HG02610 (cell line): ENCODE results near the gene P2RY8.
"Not testable (repeated sequence)": the region's sequence is repeated elsewhere in the genome, so short reads cannot be mapped to it uniquely, and the experiment has no call there.

Source experiments
- ATAC-seq: cut with Tn5 transposase; IDR thresholded peaks from one replicate; pipeline ENCODE4 v1.9.1; 2021; ENCODE audit warnings: mild to moderate bottlenecking, moderate library complexity; ENCODE audit not compliant: unreplicated experiment

P2RY8 gene

DNA sequence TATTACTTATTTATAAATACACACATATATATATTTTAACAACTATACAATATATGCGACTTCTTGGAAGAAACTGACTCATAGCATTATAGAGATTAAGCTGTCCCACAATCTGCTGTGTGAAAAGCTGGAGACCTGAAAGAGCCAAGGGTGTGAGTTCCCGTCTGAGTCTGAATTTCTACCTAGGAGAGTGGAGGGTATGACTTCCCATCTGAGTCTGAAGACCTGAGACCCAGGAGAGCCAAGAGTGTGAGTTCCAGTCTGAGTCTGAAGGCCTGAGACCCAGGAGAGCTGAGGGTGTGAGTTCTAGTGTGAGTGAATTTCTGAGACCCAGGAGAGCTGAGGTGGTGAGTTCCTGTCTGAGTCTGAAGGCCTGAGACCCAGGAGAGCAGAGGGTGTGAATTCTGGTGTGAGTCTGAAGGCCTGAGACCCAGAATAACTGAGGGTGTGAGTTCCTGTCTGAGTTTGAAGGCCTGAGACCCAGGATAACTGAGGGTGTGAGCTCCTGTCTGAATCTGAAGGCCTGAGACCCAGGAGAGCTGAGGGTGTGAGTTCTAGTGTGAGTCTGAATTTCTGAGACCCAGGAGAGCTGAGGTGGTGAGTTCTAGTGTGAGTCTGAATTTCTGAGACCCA lies 8.9 kb upstream of the P2RY8 start:
- no peak for ATAC-seq

DNA sequence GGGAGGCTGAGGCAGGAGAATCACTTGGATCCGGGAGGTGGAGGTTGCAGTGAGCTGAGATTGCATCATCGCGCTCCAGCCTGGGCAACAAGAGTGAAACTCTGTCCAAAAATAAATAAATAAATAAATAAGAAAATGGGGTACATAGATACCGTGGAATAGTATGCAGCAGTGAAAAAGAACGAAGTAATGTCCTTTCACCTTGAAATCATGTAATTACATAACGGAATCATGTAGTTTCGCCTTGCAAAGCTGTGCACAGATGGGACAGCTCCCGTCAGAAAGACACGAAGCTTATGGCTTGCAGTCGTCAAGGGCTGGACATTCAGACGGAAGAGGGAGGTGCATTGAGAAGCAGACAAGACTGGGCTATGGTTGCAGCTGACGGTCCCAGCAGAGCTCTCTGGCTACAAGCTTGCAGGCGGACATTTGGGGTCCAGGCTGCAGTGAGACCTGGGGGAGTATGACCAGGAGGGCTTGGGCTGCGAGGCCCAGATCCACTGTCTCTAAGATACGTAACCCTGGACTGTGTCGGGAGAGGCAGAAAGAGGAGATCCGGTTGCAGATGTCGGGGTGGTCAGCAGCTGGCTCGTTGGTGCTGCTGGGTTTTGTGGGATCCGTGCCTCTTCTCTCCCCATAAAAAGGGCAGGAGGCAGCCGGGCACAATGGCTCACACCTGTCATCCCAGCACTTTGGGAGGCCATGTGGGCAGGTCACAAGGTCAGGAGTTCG lies 6.2 kb upstream of the P2RY8 start:
- no peak for ATAC-seq

DNA sequence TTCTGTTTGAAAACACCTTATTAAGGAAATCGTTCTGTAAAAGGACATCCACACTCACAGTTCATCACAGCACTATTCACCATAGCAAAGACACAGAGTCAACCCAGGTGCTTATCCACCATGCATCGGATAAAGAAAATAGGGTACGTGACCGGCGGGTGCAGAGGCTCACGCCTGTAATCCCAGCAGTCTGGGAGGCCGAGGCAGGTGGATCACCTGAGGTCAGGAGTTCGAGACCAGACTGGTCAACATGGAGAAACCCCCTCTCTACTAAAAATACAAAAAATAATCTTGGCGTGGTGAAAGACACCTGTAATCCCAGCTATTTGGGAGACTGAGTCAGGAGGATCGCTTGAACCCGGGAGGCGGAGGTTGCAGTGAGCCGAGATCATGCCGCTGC lies 2.2 kb upstream of the P2RY8 start:
- ATAC-seq: not testable (repeated sequence)

DNA sequence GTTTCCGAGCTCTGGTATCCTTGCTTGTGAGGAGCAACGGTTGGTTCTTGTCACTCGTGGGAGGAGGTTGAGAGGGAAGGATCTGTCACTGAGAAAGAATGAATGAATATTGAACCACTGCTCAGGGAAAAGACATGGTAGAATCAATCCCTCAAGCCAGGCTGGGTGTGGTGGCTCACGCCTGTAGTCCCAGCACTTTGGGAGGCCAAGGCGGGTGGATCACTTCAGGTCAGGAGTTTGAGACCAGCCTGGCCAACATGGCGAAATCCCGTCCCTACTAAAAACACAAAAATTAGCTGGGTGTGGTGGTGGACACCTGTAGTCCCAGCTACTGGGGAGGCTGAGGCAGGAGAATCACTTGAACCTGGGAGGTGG lies 718 bp upstream of the P2RY8 start:
- ATAC-seq: not testable (repeated sequence)

DNA sequence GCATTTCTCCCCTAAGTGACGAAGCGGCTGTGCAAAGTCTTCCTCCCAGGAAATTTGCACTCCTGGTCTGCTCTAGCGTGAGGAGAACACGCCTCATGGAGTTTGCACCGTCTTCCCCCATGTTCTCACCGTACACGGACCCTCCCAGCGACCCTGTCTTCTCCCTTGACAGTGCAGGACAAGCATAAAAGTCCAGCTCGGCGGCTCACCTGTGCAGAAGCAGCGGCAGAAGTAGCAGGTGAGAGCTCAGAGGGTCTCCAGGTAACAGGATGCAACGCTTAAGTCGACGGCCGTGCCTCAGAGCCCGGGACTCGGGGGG lies 314 bp downstream of the P2RY8 start:
- ATAC-seq: peak; percentile 11

DNA sequence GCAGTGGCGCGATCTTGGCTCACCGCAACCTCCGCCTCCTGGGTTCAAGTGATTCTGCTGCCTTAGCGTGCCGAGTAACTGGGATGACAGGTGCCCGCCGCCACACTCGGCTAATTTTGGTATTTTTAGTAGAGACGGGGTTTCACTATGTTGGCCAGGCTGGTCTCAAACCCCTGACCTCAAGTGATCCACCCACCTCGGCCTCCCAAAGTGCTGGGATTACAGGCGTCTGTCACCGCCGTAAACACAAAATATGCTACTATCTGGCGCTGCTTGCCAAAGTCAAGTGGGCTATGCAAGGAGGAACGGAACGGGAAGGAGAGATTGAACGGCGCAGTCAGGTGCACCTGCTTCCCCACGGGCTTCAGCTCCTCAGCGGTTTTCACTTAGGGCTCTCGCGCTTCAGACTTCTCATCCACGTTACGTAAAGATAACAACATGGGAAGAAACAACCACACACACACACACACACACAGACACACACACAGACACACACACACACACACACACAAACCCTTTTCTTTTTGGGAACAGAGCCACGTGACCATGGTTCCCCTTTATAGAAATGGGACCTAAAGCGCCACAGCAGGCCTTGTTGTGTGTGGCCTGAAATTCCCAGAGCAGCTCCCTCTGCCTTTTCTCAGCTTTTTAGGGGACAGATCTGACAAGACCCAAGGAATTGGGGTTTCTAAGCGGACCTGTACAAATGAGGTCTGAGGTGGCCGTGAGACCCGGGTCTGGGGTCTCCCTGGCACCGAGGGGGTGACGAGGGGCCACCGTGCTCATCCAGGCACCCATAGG lies 1.5 kb downstream of the P2RY8 start:
- ATAC-seq: peak; percentile 27

DNA sequence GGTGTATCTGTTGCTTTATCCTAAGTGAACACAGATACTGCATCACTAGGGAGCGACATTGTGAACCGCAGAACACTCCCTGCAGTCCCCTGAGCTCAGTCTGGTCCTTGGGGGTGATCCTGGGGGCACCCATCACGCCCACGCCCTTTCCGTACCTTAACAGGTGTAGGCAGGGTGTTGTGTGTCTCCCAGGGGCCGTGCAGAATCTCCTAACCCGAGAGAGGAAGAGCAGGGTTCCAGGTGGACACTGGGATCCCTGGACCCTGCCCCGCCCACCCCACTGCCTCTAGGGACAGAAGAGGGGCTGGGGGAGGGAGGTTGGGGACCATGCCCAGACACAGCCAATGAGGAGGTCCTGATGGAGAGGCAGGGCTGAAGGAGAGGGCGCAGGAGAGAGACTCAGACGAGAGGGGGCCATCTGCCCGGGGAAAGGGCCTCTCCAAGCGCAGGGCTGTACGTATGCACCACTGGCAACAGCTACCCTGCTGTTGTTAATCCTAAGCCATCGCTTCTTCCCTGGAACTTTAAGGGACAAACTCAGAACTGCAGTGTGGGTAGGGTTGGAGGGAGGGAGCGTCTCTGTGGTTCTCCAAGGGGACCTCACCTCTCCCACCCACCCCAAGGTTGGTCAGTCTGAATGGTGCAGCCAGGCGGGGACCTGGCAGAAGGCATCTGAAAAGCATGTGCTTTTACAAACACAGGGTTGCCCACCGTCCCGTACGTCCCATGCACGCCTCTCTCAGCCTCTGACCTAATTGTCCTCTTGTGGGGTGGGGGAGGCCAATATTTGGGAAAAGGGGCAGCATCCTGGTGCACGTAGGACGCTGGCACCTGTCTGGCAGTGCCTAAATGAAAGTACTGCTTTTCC lies 2.5 kb downstream of the P2RY8 start:
- ATAC-seq: peak; percentile 26

DNA sequence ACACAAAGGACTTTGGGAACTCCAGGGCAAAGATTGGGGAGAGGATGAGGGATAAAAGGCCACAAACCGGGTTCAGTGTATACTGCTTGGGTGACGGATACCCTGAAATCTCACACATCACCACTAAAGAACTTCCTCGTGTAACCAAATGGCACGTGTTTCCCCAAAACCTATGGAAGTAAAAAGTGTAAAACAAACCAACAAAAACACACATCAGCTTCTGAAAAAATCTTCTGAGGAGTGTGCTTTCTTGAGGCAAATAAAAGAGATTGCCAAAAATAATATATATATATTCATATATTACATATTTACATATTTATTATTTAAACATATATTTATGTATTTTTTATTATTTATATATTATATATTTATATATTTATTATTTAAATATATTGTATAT lies 3.9 kb downstream of the P2RY8 start:
- no peak for ATAC-seq

DNA sequence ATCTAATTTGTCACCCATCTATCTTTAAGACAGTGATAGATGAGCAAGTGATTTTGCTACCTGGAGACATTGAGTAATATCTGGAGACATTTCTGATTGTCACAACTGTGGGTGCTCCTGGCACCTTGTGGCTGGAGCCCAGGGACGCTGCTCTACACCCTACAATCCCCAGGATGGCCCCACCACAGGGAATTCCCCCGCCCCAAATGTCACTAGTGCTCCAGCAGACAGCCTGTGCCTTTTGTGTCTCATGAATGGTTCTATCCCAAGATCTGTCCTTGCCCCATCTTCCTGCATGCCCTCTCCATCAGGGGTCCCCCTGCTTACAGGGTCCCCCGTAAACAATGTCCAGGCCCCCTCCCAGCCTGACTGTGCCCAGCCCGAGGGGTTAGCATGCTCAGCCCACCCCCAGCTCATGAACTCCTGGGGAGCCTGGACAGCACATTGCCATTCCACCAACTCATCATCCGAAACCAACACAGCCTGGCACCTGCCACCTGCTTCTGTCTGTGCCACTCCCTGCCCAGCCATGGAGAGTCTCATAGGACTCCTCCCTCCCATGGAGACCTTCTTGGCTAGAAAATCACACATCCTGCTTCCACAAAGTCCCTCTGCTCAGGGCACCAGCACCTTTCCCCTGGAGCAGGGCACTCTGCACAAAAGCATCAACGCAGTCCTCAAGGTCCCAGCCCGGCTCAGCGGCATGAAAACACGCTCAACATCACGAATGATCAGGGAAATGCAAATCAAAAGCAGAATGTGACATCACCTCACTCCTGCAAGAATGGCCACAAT lies 5.7 kb downstream of the P2RY8 start:
- no peak for ATAC-seq

DNA sequence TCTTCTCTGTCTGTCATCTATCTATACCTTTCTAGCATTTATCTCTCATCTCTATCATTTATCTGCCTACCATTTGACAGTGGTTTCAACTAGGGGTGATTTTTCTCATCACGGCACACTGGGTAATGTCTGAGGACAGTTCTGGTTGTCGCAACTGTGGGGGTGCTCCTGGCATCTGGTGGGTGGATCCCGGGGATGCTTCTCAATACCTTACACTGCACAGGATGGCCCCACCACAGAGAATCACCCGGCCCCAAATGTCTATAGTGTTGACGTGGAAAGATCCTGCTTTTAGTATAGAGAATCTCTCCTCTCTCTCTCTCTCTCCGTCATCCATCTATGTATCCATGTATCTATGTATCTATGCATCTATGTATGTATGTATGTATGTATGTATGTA lies 7.2 kb downstream of the P2RY8 start:
- ATAC-seq: no peak

DNA sequence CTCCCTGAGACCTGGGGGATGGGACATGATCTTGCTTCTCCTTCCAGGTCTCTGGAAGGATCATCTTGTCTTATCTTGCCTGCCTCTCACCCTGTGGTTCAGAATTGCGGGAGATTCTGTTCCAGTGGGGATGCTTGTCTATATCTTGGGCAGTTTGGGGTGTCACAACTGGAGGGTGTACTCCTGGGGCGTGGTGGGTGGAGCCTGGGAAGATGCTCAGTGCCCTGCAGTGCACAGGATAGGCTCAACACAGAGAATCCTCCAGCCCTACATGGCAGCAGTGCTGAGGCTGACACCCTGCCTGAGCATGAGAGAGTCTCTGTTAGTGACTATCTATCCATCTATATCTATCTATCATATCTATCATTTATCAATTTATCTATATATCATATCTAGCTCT lies 7.7 kb downstream of the P2RY8 start:
- ATAC-seq: no peak

DNA sequence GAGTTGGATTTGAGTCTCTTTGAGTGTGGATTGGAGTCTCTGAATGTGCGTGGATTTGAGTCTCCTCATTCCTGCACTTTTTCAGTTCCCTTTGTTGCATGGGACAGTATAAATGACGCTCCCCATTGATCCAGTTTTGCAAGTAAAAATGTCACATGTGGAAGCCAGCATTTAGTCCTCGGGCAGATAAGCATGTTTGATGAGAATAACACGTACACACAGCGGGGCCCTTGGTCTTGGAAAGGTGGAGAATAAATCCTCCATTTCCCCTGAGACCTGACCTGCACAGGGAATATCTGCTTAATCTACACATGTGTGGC lies 8.1 kb downstream of the P2RY8 start:
- ATAC-seq: no peak

DNA sequence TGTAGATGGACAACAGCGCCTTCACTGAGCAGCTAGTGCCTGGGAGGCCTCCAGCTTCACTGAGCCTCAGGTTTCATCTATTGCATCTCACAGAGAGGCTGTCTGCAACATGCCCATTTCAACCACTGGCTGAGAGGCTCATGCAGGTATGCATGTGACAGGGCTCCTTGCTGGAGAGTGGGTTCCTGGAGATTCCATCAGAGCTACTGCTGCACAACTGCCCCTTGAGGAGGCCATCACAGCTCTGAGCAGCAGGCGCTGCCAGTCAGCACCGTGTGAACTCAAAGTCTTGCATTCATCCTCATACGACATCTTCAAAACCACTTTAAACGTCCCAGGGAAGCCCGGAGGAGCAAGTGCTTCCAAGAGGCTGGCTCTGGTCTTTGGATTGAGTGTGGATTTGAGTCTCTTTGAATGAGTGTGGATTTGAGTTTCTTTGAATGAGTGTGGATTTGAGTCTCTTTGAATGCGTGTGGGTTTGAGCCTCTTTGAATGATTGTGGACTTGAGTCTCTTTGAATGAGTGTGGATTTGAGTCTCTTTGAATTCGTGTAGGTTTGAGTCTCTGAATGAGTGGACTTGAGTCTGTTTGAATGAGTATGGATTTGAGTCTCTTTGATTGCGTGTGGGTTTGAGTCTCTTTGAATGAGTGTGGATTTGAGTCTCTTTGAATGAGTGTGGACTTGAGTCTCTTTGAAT lies 8.7 kb downstream of the P2RY8 start:
- ATAC-seq: peak; percentile 70

DNA sequence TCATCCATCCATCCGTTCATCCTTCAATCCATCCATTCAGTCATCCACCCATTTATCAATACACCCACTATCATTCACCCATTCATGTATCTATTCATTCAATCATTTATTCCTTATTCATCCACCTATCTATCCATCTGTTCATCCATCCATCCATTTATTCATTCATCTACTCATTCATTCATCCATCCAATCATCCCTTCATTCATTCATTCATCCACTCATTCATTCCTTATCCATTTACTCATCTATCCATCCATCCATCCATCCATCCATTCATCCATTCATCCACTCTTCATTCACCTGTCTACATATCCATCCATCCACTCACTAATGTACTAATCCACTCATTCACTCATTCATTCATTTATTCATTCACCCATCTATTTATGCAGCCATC lies 9.5 kb downstream of the P2RY8 start:
- no peak for ATAC-seq

DNA sequence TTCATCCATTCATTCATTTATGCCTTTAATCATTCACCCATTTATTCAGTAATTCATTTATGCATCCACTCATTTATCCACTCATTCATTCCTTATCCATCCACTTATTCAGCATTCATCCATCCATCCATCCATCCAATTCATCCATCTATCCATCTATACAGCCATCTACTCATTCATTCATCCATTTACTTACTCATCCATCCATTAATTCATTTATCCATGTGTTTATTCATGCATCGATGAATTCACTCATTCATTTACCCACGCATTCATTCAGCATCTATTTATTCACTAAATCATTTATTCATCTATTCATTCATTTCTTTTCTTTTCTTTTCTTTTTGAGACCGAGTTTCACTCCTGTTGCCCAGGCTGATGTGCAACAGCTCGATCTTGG lies 10.4 kb downstream of the P2RY8 start:
- ATAC-seq: no peak

DNA sequence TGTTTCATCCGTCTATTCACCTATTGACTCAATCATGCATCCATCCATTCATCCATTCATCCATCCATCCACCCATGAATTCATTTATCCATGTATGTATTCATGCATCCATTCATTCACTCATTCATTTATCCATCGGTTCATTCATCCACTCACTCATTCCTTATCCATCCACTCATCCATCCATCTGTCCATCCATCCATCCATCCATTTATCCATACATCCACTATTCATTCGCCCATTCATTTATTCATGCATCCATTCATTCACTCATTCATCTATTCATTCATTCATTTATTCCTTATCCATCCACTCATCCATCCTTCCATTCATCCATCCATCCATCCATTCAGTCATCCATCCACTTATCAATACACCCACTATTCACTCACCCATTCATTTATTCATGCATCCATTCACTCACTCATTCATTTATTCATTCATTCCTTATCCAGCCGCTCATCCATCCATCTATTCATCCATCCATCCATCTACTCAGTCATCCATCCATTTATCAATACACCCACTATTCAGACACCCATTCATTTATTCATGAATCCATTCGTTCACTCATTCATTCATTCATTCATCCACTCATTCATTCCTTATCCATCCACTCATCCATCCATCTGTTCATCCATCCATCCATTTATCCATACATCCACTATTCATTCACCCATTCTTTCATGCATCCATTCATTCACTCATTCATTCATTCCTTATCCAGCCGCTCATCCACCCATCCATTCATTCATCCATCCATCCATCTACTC lies 11.2 kb downstream of the P2RY8 start:
- ATAC-seq: no peak

DNA sequence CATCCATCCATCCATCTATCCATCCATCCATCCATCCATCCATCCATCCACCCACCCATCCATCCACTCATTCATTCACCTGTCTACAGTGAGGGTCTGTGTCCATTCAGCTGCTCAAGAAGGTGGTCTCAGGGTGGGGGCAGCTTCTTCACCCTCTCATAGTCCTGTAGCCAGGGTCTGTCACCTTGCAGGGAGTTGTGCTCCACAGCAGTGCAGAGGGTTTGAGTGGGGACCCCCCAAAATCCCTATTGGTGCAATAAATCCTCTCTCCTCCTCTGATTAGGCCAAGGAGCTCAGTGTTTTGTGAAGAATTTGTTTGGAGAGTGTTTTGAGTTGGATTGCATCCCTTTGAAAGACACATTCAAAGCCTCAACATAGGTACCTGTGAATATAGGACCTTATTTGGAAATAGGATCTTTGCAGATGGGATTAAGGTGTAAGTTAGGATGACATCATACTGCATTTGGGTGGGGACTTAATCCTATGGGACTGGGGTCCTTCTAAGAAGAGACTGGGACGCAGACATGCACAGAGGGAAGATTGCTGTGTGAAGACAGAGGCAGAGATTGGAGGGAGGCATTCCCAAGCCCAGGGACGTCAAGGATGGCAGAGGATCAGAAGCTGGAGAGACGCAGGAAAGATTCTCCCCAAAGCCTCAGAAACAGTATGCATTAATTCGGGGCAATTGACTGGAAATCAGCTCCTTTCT lies 12.0 kb downstream of the P2RY8 start:
- ATAC-seq: no peak

DNA sequence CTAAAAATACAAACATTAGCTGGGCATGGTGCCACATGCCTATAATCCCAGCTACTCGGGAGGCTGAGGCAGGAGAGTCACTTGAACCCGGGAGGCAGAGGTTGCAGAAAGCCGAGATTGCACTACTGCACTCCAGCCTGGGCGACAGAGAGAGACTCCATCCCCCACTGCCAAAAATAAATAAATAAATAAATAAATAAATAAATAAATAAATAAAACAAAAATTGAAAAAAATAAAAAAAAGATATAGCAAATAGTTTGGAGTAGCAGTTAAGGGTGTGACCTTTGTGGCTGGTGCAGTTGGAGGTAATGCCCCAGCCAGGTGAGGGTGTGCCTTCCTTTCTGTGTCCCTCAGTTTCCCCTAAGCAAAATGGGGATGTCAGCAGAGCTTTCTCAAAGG lies 14.1 kb downstream of the P2RY8 start:
- not testable (repeated sequence) for ATAC-seq
